HG03378 (cell line): ENCODE measurements around the gene PPT2.

Experiments
- ATAC-seq: cut with Tn5 transposase; IDR thresholded peaks from one replicate; pipeline ENCODE4 v1.9.1; 2021; ENCODE audit warnings: mild to moderate bottlenecking, moderate library complexity; ENCODE audit not compliant: unreplicated experiment

Gene PPT2

DNA sequence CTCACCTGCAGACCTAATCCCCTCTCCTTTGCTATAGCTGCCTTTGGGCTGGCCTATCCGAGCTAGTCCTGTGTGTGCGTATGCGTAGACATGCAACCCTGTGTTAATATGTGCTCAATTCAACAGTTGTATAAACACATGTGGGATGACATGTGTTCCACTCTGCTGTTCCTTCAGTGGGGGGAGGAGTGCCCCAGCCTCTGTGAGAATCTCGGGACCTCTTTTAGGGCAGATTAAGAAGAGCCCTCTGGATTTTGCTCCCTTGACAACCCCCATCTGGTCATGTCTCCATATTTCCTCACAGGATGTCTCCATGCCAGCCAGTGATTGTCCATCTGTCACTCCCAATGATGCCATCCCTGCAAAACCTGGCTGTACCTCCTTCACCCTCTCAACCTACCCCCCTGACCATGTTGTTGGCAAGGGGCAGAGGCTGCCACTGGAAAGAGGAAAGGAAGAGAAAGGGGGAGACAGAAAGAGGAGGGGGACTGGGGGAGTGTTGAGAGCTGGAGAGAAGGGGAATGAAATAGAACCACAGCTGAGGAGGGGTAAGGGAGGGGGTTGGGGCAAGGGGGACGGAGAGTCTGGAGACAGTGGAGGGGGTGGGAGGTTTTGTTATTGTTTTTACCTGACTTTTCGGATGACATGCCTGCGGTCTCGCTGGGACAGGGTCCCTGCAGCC lies 2.6 kb upstream of the PPT2 start:
- no peak for ATAC-seq

- no peak for ATAC-seq
Measured at GRCh38 chr6:32151863-32152768, 1.8 kb upstream of the PPT2 start, which contains the start of gene PRRT1. TSS of gene PRRT1 (minus strand) at chr6:32151939. CDS start at chr6:32151827, 112 bp downstream.

- no peak for ATAC-seq
Measured at GRCh38 chr6:32152769-32153563, 975 bp upstream of the PPT2 start.

- no peak for ATAC-seq
Measured at GRCh38 chr6:32154514-32155161, 697 bp downstream of the PPT2 start.

DNA sequence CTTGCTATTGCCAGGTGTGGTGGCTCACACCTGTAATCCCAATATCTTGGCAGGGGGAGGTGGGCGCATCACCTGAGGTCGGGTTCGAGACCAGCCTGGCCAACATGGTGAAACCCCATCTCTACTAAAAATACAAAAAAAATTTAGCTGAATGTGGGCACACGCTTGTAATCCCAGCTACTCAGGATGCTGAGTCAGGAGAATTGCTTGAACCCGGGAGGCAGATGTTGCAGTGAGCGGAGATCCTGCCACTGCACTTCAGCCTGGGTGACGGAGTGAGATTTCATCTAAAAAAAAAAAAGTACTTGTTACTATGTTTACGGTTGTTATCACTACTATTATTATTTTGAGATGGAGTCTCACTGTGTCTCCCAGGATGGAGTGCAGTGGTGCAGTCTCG lies 3.0 kb downstream of the PPT2 start:
- ATAC-seq = no peak

- ATAC-seq = no peak
Measured at GRCh38 chr6:32158052-32158451, 4.1 kb downstream of the PPT2 start.

DNA sequence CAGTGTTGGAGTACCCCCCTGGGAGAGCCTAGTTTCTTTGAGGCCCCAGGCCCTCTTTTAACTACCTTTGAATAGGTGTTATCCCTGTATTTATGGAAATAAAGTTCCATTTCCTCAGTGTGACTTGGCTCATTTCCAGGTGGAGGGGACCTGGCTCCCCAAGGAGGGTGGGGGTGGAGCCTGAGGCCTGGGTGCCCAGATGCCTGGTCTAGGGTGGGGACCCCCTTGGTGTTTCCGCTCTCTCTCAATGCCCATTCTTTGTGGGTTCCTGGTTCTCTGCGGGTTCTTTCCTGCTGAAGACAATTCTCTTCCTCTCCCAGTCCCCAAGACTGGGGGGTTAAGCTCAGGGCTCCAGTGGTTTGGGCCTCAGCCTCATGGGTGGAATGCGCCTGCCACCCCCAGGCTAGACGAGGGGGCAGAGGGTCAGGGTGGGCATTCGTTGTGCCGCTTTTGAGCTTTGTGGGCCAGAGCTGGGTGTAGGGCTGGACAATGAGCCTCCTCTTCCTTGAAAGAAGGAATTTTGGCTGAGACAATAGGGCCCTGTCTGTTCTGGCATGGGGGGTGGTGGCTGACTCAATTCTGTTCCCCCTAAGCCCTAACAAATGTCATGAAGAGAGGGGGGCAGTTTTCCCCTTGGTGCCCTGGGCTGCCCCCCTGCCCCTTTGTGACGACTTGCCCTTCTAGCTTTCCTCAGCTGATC lies 9.8 kb downstream of the PPT2 start:
- no peak for ATAC-seq

DNA sequence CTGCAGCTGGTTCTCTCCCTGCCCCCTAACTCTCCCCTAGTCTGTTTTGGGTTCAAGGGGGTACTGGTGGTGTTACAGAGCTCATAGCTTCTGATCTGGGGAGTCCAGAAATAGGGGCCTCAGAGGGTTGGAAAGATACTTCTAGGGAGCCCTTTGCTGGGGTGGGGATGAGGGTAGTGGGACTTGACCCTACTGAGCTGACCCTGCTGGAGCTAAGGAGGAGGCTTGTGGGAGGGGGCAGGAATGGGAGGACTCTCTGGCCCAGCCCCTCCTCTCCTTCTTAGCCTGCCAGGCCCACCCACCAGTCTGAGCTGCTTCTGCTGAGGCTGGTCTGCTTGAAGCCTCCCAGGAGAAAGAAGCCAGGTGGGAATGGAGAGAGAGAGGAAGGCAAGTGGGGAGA lies 10.4 kb downstream of the PPT2 start, which contains the start of gene EGFL8:
TSS of gene EGFL8 (plus strand) at position 301 of the 400 bp plus-strand sequence. CDS start 1,571 bp downstream, outside the sequence.
- no peak for ATAC-seq

DNA sequence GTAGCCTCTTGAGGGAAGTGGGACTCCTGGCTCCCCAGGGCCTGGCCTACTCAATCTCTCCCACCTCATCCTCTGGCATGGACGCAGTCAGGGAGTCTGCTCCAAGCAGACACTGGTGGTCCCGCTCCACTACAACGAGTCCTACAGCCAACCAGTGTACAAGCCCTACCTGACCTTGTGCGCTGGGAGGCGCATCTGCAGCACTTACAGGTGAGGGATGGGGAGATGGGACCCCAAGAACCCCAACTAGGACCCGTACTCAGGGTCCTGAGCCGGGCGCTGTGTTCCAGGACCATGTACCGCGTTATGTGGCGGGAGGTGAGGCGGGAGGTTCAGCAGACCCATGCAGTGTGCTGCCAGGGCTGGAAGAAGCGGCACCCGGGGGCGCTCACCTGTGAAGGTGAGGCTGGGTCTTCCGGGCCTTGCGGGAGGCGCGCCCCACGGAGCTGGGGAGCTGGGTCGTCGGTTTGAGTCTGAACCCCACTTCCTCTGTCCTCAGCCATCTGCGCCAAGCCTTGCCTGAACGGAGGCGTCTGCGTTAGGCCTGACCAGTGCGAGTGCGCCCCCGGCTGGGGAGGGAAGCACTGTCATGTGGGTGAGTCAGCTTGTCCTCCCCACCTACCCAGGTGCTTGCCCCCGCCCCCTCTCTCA lies 12.6 kb downstream of the PPT2 start:
- ATAC-seq = no peak

DNA sequence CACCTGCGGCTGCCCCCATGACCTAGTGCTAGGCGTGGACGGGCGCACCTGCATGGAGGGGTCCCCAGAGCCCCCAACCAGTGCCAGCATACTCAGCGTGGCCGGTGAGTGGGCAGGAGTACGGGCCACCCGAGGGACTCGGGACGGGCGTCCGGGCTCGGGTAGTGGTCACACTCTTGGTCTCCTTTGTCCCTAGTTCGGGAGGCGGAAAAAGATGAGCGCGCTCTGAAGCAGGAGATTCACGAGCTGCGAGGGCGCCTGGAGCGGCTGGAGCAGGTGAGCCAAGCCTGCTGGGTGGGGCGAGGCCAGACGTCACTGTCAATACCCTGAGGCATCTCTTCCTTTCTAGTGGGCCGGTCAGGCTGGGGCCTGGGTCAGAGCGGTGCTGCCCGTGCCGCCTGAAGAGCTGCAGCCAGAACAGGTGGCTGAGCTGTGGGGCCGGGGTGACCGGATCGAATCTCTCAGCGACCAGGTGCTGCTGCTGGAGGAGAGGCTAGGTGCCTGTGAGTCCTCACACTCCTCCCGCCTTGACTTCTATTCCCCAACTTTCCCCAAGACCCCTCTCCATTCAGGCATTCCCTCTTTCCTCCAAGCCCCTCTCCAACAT lies 13.3 kb downstream of the PPT2 start:
- ATAC-seq = no peak

DNA sequence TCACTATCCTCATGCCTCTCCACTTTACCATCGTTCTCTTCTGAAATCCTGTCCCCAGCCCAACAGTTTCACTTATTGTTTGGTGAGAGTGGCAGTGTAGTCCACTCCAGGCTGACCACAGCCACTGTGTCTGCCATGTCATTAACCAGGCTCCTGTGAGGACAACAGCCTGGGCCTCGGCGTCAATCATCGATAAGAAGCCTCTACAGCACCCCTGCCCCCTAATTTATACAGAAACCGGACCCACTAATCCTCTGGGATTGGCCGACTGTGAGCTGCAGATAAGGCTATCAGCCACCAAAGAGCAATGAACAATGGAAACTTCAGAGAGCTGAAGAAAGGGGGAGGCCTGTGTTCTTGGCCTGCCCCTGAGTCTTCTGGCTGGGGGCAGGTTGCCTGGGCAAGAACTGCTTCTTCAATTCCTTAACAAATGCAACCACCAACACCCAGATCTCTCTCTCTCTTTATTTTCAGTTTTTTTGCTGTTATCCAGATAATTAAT lies 13.9 kb downstream of the PPT2 start:
- ATAC-seq = no peak

GRCh38 chr6:32168350-32168749 lies 14.4 kb downstream of the PPT2 start:
- ATAC-seq = no peak

DNA sequence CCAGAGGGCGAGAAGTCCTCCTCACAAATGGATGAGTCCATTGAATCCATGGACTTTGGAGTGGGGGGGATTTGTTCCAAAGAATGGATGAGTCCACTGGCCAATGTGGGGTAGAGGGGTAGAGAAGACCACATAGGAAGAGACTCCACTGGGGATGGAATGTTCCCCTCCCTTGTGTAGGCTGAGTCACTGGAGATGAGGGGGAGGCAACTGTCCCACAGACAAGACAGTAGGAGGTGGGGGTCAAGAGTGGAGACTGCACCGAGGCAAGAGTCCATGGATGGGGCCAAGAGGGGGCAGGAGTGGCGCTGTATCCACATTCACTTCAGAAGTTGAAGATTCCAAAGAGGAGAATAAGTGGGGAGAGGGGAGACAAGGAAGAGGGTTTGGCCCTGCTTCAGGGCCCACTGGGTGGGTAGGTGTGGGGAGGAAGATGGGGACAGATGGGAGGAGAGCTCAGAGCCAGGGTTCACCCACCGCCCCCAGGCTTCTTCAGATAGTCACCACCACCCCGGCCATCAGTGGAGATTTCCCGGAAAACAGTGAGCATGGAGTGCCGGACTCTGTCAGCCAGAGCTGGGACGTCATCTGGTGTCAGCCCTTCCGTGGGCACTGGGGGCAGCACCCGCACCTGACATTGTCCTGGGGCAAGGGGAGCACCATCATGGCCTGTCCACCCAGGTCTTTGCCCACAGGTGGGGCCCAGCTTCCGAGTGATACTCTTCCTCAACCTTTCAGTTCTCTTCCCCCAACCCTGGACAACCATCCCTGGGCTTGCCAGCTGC lies 15.1 kb downstream of the PPT2 start:
- ATAC-seq = no peak

GRCh38 chr6:32170294-32170693 lies 16.4 kb downstream of the PPT2 start:
- no peak for ATAC-seq

GRCh38 chr6:32171234-32171633 lies 17.3 kb downstream of the PPT2 start:
- ATAC-seq = no peak

DNA sequence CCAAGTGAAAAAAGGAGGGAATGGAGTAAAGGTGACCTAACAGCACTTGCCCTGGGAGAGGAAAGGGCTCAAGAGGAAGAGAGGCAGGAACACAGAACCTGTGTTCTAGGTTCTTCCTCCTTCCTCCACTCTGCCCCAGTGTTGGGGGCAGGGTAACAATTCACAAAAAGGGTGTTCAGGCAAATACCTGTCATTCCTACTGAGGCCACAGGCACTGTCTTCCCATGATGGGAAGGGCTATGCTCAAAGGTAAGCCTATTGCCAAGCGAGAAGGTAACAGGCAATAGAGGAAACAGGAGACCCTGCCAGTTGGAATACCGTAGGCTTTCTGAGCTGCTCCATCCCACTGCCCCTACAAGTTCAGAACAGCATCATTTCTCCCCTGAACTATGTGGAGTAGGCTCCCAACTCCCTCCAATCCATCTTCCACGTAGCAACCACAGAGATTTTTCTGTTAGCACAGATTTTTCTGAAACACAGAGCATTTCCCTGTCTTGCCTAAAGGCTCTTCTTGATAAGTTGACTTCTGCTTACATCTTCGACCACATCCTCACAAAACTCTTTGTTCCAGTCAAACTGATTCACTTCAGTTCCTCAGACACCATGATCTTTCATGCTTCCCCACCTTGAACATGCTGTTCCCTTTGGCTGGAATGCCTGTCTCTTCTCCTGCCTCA lies 19.2 kb downstream of the PPT2 start:
- ATAC-seq = no peak

DNA sequence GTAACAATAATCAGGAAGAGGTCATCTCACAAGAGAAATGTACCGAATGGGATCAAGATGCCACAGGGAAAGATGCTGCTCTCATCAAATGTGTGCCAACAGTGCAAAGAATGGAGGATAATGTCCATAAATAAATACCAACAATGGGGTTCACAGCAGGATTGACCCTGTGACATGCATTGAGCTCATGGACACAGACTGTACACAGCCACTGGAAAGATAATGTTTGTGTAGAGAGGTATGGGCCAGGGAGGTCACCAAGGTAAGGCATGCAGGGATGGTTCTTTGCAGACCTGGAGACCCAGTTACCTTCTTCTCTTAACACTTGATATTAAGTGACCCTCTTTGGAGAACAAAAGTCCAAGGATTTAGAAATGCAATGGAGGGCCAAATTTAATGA lies 20.5 kb downstream of the PPT2 start:
- no peak for ATAC-seq

GRCh38 chr6:32175322-32175710 lies 21.4 kb downstream of the PPT2 start:
- no peak for ATAC-seq
